ENCODE data around the gene SLC7A4.

GRCh38 chr22:21073023-21073422, 40.7 kb upstream of the SLC7A4 start:
- TF ChIP-seq CTCF (IDR thresholded peaks at IDR 0.05; ENCODE audit: insufficient read depth, low read depth, low read length) (no peak), EZH2 (IDR thresholded peaks at IDR 0.05; ENCODE audit: insufficient read depth, low read length) (no peak)

Measured in astrocyte (in vitro differentiated cells and primary cell).